NCI-H1436 treated with DMSO at 0.1 percent for 48 hours (cell line): ENCODE measurements around the gene MYO5B.

Experiments used
- DNase-seq: peaks from one replicate; lab custom pipeline; 2025; lab: John Stamatoyannopoulos, UW

The MYO5B gene

DNA sequence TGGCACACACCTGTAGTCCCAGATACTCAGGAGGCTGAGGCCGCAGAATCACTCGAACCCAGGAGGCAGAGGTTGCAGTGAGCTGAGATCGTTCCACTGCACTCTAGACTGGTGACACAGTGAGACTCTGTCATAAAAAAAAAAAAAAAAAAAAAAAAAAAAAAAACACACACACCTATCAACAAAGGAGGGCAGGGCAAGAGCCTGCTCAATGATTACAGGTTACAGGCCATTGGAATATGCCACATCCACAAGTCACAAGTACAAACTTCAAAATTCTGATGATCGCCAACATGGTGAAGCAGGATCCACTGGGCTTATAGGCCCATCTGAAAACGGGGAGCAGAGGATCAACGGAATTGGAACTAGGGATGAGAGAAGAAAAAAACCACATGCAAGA, 6.3 kb downstream of the MYO5B start:
- no peak for DNase-seq

DNA sequence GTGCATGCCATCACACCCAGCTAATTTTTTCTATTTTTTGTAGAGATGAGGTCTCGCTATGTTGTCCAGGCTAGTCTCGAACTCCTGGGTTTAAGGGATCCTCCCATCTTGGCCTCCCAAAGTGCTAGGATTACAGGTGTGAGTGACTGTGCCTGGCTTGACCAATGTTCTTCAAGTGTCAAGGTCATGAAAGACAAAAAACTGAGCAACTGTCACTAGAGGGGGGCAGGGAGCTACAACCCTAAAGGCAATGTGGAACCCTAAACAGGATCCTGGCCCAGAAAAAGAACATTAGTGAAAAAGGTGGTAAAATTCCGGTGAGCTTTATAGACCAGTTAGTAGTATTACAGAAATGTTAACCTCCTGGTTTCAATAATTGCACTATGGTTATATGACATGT, 7.3 kb downstream of the MYO5B start:
- no peak for DNase-seq

DNA sequence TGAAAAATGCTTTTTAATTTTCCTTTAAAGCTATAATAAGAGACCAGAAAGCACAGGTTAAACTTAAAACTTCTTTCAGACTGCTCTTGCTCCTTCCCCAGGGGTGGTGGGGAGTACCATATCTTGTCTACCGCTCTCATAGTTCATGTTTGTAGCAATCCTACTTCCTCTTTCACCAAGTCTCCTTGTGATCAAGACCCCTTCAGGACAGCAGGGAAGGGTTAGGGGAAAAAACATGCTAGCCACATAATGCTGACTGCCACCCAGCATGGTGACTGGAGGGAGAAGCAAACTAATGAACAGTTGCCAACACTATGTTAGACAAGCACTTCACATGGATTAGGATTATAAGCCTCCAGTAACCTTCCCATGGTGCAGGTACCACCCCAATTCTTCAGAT, 8.6 kb downstream of the MYO5B start:
- no peak for DNase-seq

DNA sequence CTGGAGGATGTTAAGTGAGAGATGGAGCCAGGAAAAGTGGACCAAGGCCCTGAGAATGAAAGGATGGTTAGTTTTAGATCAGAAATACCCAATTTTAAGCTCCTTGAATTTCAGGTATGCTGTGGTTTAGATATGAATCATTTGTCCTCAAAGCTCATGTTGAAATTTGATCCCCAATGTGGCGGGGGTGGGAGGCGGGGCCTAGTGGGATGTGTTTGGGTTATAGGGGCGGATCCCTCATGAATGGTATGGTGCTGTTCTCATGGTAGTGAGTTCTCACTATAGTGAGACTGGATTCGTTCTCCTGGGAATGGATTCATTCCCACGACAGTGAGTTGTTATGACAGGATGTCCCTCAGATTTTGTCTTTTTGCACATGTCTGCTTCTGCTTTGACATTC, 11.4 kb downstream of the MYO5B start:
- DNase-seq = no peak

DNA sequence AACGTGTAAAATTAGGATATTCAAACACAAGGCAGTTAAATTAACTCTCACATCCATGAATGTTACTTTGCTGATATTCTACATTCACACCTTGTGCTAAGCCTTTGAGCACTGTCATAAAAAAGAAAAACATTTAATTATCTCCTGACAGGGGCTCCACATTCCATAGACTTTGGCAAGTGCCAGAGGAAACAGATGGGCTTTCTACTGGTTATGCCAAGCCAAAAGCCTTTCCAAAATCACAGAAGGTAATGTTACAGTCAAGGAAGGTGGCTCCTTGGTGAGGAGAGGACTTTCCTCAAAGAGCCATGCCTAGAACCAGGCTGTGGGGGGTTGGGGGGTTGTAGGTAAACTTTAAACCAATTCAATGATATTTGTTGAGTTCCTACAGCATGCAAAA, 12.4 kb downstream of the MYO5B start:
- DNase-seq = no peak

DNA sequence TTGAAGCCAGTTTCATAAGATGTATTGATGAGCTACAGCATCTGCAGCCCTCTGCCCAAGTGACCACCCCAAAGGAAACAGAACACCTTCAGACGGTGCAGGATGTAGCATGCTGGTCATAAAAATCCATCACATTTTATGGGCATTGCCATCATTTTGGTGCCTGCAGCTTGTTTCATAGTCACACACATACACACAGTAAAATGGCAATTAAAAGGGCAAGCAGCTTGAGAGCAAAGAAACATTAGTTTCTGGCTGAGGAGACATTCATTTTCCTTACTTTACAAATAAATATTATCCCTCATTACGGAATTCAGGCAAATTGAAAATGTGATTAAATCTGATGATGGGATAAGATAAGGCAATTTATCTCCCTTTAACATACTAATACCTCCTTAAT, 13.4 kb downstream of the MYO5B start:
- DNase-seq = no peak

DNA sequence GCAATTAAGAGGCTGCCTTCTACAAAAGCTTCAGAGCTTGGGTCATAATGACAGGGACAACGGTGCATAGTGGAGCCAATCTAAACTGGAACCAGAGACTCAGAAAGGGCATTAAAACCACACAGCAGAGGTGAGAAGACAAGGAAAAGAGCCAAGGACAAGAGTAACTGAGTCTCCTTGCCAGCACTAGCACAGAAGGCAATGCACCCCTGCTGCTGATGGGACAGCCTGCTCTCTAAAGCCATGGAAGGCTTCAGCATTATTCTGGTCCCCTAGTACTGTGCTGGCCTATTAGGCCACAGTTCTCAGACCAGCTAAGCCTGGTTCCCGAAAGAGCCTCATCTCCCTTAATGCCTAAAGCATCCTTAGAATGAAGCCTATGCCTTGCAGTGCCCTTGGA, 15.5 kb downstream of the MYO5B start:
- no peak for DNase-seq

DNA sequence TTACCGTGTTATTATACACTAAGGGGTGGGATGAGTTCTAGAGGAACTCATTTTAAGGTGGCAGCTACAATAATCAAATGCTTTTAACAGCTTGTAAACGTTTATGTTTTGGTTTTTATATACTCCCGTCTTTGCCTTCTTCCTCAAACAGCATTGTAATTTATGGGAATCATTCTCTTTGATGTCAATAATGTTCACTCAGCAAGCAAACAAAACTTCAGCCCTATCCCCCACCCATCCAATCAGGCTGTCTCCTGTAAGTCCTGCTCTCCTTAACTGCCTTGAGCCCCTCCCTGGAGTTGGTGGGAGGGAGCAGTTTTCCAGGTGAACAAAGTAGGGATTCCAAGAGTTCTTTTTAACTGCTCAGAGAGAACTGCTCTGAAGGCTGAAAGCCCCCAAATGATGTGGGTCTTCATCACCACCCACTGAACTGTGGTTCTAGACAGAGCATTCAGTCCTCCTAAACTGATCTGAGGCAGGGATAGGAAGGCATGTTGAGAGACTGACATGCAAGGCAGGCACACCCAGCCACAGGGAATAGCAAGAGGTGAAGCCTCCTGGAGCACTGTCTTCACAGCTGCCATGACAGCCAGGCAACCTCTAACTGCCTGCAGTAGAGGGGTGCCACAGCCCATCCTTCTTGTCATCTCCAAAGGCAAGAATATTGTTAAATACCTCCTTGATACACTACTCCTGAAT, 17.5 kb downstream of the MYO5B start:
- DNase-seq = no peak

DNA sequence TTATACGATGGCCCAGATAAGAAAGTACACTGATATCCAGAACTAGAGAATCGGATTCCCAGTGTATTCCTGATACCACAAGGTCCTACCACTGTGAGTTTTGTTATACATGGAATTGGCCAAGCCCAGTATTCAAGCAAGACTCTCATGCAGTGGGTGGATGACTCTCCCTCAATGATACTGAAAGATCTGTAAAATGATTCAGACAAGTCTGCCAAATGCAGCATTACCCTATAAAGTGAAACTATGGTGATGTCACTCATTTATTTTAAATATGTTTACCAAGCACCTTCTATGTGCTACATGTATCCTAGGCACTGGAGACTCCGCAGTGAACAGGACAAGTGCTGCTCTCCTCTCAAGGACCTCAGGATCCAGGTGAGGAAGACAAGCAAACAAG, 22.6 kb downstream of the MYO5B start:
- DNase-seq = no peak

DNA sequence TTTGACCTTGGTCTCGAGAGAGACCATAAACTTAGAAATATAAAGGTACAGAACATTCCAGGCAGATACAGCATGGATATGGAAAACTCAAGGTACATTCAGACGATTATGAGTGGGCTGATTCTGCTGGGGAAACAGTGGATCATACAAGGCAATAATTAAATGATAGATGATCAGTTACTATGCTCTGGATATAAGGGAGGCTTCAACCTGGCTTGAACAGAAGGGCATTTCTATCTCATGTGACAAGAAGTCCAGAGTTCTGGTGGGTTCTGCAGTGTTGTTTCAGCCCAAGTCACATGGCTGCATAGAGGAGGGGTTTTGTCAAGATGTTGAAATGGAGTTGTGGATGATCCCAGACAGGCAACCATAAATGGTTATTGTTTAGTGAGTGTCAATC, 23.5 kb downstream of the MYO5B start:
- no peak for DNase-seq

DNA sequence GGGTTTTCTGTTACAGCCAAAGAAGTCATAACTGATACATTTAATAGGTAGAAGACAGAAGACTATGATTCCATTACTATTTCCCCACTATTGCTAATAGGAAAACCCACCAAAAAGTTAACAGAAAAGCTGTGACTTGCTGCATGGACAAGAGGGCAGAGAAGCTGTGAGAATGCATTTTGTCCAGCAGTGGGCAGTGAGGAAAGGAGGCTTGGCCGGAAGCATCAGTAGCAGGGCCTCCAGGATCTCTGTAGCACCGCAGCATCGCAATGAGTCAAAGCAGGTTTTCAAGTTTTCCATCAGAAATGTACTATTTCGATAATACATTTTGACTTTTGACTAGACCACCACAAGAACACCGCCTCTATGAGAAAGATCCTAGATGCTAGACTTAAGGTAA, 24.9 kb downstream of the MYO5B start:
- no peak for DNase-seq

DNA sequence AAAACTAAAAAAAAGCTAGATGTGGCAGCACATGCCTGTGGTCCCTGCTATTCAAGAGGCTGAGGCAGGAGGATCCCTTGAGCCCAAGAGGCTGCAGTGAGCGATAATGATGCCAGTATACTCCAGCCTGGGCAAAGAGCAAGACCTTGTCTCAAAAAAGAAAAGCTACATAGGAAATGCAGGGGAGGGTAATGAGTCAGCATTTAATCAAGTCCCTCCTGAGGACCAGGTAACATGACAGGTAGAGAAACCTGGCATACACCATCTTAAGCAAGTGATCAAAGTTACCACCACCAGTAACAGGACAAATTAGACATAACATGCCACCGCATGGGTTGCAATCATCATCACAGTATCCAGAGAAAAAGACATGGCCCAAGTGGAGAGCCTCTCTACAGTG, 25.8 kb downstream of the MYO5B start:
- DNase-seq = no peak

DNA sequence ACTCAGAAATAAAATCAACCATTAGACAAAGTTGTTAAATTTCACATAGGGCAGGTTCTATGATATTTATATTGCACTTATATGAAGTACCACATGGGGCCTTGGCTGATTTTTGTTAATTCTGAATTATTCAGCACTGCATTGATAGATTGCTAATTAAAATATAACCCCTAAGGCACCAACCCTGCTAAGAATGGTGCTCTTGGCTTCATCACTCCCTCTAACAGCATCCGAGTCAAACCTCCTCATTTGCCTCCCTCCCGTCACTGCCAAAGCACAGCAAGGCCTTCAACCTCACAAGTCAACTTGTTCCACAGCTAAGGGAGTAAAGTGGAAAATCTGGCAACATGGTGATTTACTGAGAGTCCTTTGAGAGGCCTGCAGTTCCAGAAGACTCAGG, 27.0 kb downstream of the MYO5B start:
- DNase-seq = no peak

DNA sequence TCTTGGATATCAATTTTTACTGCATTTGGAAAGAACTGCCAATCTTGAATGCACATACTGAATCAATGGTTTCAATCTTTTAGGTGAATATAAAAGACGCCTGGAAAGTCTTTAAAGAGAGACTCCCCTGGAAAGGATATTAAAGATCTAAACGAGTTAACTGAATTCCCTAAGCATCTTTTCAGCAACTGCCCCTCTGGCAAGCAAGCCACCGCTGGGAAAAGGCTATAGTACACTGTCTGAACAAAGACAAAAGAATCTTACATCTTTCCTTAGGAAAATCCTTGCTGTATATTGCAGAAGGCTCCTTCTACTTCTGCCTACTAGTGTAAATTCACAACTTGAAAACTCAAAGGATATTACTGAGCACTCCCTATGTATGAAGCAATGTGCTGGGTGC, 28.0 kb downstream of the MYO5B start:
- no peak for DNase-seq

DNA sequence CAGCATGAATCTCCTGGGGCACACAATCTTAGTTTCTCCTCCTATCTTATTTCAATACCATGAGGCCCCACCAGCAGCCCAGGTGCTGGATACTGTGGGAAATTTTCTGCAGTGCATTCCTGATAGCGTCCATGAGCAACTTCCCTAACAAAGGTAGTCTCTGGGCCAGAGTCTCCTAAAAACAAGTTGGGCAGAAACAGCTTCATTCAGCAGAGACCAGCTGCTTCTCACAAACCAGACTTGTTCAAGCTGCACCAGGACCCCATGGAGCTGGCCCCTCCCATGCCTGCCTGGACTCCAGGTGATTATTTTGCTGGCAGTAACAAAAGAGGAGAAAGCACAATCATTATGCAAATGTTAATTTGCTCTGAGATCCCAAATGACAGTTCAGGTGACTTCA, 31.4 kb downstream of the MYO5B start:
- no peak for DNase-seq

DNA sequence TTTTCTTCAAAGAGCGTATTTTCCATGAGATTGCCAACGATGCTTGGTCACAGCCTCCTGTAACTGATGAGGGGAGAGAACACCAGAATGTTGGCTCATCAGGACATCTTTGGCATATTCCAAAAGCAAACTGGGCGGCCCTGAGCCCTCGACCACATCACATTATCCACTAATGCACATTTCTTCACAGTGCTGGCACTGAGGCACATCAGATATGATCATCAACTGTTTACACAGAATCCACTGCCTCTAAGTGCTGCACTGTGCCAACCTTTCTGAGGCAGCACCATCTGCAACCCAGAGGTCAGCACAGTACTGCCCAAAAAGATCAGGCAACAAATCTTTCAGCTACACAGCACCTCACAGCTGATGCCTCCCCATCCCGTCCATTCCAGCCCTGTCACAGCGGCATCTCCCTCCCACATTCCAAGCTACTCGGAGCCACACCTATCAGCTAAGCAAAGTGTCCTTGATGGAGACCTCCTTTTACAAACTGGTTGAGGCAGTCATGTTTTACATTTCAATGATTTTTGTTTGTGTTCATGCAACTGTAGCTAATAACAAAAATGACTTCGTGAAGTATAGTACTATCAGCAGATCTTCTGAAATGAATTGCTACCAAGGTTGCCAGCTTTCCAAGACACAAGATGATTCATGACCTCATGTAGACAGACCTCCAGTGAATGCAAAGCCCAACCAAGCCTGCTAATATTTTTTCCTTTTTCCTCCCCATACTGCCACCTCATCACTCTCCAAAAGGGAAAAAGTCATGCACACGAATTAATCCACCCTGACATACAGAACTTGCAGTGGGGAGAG, 32.3 kb downstream of the MYO5B start:
- DNase-seq = no peak

DNA sequence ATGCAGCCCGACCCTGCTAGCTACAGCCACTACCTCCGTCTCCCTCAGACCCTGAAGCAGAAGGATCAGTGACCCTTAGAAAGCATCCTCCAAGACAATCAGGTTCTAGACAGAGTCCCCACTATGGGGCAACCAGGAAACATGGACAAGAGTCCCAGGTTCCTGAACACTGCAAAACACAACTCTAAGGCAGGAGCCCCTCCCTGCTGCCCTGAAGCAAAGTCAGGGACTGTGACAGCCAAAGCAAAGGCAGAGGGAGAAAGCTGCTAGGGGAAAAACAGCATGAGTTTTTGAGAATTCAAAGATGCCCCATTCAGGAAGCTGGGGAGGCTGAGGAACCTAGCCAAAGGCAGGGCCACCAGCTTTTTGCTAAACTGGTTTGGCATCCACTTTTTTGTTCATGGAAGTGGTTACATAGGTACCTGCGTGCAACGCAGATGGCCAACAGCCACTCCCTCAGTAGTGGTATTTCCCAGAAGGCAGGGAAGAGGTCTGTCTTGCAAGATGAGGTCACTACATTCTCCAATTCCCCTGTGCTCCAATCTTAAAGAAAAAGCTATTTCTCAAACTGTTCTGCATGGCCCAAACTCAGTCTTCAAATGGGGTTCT, 33.2 kb downstream of the MYO5B start:
- no peak for DNase-seq

DNA sequence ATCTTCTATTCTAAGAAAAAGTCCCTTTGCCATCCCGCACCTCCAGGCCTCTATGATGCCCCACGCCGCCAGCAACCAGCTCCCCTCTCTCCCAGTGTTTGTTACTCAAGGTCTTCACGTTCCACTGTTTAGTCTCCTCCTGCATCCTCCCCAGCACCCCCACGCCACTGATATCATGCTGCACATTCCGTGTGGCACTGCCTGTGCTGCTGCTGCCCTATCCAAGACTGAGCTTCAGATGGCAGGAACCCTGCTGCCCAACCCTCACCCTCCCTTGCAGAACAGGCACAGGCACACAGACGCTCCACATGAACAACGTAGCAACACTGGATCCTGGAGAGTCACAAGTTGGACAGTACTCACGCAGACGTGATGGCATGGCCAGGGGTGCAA, 35.3 kb downstream of the MYO5B start:
- DNase-seq = no peak

DNA sequence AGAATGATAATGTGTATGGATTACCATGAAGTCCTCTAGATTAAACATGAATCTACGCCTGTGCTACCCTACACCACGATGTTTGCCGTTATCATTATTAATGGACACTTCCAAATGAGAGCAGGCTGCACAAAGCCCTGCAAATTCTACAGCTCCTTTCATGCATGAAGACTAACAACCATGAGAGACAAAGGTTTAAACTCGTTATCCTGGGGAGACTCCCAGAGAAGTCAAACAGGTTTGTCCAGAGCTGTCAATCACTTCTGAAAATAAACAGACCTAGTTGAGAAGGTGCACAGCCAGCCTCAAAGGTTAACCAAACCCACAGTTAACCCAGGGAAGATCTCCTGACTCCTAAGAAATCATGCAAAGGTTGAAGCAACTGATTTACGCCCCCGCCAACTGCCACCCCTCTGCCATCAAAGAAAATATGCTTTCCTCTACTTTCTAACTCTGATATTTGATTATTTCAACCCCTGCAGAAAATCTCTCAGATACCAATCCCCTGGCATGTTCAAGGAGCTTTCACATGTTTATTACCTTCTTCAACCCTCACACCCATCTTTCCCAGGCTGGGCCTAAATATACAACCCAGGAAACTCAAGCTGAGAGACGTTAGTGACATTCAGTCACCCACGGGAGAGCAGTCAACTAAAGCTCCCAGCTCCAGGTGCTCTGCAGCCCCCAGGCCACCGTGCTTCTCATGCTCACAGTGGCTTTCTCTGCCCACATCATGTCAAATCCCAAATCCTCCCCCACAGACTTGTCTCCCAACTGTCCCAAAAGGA, 35.9 kb downstream of the MYO5B start:
- no peak for DNase-seq

DNA sequence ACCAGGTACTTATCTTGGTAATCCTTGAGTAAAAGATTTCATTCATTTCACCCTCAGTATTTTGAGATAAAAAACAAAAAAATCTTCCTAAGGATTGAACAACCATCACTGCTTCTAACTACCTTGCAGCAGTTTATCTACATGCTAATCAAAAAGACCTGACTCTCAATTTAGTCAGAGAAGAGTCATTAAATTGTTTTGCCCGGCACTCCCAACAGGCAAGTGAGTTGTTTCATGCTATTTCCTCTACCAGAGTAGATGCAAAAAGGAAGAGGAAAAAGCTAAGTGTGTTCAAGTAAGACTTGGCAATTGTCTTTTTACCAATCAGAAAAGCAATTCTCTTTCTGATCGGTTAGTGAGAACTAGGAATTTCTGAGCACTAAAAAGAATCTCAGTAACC, 39.5 kb downstream of the MYO5B start:
- no peak for DNase-seq

DNA sequence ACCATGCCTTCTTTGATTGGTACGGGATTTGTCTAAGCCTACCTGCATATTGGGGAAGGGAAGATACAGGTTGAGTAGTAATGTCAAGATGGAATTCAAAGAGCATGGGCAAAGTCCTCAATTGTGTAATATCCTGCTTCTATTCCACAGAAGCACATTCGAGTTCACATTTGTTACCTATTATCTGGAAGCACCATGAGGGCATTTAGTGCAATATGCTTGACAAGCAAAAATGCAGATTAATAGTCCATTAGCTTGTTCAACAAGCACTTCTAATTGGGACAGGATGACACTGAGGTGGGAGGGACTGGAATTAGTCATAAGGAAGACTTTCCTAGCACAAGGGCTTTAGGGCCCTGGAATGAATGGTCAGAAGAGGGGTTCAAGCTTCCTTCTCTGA, 40.5 kb downstream of the MYO5B start:
- DNase-seq = no peak

DNA sequence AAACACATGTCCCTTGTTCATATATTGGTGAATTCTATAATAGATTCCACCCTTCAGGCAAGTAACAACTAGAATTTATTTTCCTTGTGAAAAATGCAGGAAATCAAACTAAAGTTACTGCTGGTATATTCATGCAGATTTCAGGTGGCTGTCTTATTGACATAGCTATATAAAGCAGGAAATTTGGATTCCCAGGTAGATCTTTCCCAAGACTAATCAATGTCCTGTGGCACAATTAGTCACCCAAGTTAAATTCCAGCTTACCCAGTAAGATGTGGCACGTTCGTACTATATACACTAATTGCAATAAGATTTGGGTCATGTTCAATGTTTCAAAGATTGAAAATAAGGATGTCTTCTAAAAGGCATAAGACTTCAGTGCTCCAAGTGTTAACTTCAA, 42.0 kb downstream of the MYO5B start:
- no peak for DNase-seq

DNA sequence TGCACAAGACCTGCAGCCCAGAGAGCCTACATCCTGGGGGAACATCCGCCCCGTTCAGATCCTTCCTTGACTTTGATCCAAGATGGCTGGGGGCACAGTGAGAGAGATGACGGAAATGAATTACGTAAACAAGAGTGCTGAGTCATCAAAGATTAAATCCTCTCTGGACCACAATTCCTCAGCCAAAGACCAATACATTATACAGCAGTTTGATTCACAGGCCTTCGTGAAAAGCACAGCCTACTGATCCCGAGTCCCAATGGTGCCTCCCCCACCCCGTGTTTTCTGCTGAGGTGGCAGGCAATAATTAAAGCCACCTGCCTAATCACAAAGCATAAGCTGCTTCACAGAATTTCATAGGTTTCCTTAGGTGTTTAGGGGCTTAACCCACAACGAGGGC, 43.0 kb downstream of the MYO5B start:
- DNase-seq = no peak
